Right forelimb (tissue), 1 donor: ENCODE measurements around the gene RAB6B.

Source experiments
- DNase-seq: peaks from one replicate; pipeline ENCODE4 v3.0.0-alpha.2; 2018

The RAB6B gene

GRCh38 chr3:133895208-133896001 is at the start of gene RAB6B:
Gene RAB6B (minus strand): TSS chr3:133895882. CDS start chr3:133895466, 416 bp downstream.
- DNase-seq, result peak; percentile 73

- peak; percentile 58 for DNase-seq
Measured at GRCh38 chr3:133944641-133945380, 49.1 kb upstream of the RAB6B start.

- DNase-seq, result peak; percentile 27
Measured at GRCh38 chr3:133944181-133944580, 48.5 kb upstream of the RAB6B start.

- peak; percentile 42 for DNase-seq
Measured at GRCh38 chr3:133943639-133944141, 48.0 kb upstream of the RAB6B start.

GRCh38 chr3:133943031-133943535 is 47.4 kb upstream of the RAB6B start:
- DNase-seq, result peak; percentile 30

- DNase-seq, result peak; percentile 75
Measured at GRCh38 chr3:133941415-133941821, 45.7 kb upstream of the RAB6B start.

GRCh38 chr3:133940536-133940935 is 44.9 kb upstream of the RAB6B start:
- peak; percentile 37 for DNase-seq

GRCh38 chr3:133939463-133939835 is 43.8 kb upstream of the RAB6B start:
- DNase-seq, result peak; percentile 23

- DNase-seq, result peak; percentile 46
Measured at GRCh38 chr3:133938770-133939462, 43.2 kb upstream of the RAB6B start.

GRCh38 chr3:133937756-133938601 is 42.3 kb upstream of the RAB6B start:
- DNase-seq, result peak; percentile 70

- DNase-seq, result no peak
Measured at GRCh38 chr3:133937061-133937686, 41.5 kb upstream of the RAB6B start.

- DNase-seq, result no peak
Measured at GRCh38 chr3:133935843-133936769, 40.4 kb upstream of the RAB6B start.

GRCh38 chr3:133934996-133935842 is 39.5 kb upstream of the RAB6B start:
- no peak for DNase-seq

GRCh38 chr3:133934073-133934970 is 38.6 kb upstream of the RAB6B start:
- DNase-seq, result no peak

GRCh38 chr3:133933097-133934024 is 37.7 kb upstream of the RAB6B start:
- DNase-seq, result no peak

- no peak for DNase-seq
Measured at GRCh38 chr3:133932009-133932408, 36.3 kb upstream of the RAB6B start.

GRCh38 chr3:133931084-133931483 is 35.4 kb upstream of the RAB6B start:
- no peak for DNase-seq
